NT2/D1 (cell line): Measurements from ENCODE around the gene RENBP.

Experiments
- DNase-seq: peaks from one replicate; pipeline ENCODE4 v3.0.0-alpha.2; 2011; ENCODE audit warnings: low read depth, low spot score
- H3K27me3 ChIP-seq: 2 replicates; pipeline ENCODE4 v1.6.0; 2011; ENCODE audit warnings: mild to moderate bottlenecking; ENCODE audit not compliant: insufficient read length, insufficient read depth
- H3K36me3 ChIP-seq: 2 replicates; pipeline ENCODE4 v1.6.1; 2011; ENCODE audit warnings: mild to moderate bottlenecking, low read length, mixed read lengths; ENCODE audit not compliant: insufficient read depth, insufficient read length
- H3K4me1 ChIP-seq: 2 replicates; pipeline ENCODE4 v1.5.1; 2011; ENCODE audit not compliant: insufficient read depth, insufficient read length
- H3K4me3 ChIP-seq: 2 replicates; pipeline ENCODE4 v1.5.1; 2011; ENCODE audit warnings: low read depth; ENCODE audit not compliant: insufficient read length
- H3K9ac ChIP-seq: 2 replicates; pipeline ENCODE4 v1.6.0; 2011; ENCODE audit warnings: low read depth; ENCODE audit not compliant: insufficient read length
- H3K9me3 ChIP-seq: 2 replicates; pipeline ENCODE4 v1.5.1; 2011; ENCODE audit warnings: mild to moderate bottlenecking, low read length; ENCODE audit not compliant: insufficient read depth
- SUZ12 ChIP-seq: IDR thresholded peaks from 2 replicates; pipeline ENCODE4 v1.6.1; 2011; ENCODE audit not compliant: insufficient read length, insufficient read depth; ENCODE audit errors: extremely low read depth
- YY1 ChIP-seq: IDR thresholded peaks from 2 replicates; pipeline ENCODE4 v1.6.1; 2011; ENCODE audit not compliant: insufficient read length, insufficient read depth
- ZNF274 ChIP-seq: IDR thresholded peaks from 2 replicates; pipeline ENCODE4 v1.6.1; 2011; ENCODE audit warnings: mild to moderate bottlenecking, low read depth, low read length

Gene RENBP

GRCh38 chrX:153964105-153964504 lies 19.7 kb upstream of the RENBP start:
- no peak for DNase-seq
- H3K4me3 ChIP-seq = no peak overlapping the region
- H3K36me3 ChIP-seq = peaks cover 74% of the 10 kb centered on the region
- TF ChIP-seq YY1 (no peak), ZNF274 (no peak), SUZ12 (no peak)
- peaks cover 3% of the 10 kb centered on the region for H3K4me1 ChIP-seq
- H3K27me3 ChIP-seq = no peaks in the 10 kb centered on the region
- no peak overlapping the region for H3K9ac ChIP-seq
- H3K9me3 ChIP-seq = no peaks in the 10 kb centered on the region

GRCh38 chrX:153963546-153963945 lies 19.1 kb upstream of the RENBP start:
- no peak for TF ChIP-seq ZNF274
- no peak for TF ChIP-seq YY1
- TF ChIP-seq SUZ12 = no peak
- no peak overlapping the region for H3K9ac ChIP-seq
- peaks cover 74% of the 10 kb centered on the region for H3K36me3 ChIP-seq
- no peaks in the 10 kb centered on the region for H3K27me3 ChIP-seq
- H3K4me1 ChIP-seq = peaks cover 3% of the 10 kb centered on the region
- H3K4me3 ChIP-seq = no peak overlapping the region
- H3K9me3 ChIP-seq = no peaks in the 10 kb centered on the region
- no peak for DNase-seq

DNA sequence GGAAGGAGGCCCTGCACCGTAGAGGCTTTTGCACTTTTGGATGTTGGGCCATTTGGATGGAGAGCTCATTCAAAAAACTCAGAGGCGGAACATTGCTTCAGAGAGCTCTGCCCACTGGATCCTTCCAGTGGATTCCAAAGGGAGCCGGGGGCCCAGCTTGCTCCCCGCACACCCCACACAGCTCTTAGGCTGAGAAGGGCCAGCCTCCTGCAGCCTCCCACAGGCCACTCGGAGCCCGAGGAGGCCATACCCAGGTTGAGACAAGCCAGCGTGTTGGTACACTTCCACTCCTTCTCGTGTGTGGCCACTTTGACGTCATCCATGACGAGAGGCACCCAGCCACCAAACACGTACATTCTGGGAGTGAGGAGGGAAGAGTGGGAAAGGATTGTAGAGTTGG lies 16.8 kb upstream of the RENBP start:
- Histone ChIP-seq H3K4me3 (no peak overlapping the region), H3K27me3 (no peaks in the 10 kb centered on the region), H3K36me3 (peaks cover 83% of the 10 kb centered on the region), H3K9ac (no peak overlapping the region), H3K9me3 (no peaks in the 10 kb centered on the region), H3K4me1 (no peaks in the 10 kb centered on the region)
- TF ChIP-seq ZNF274 (no peak), SUZ12 (no peak), YY1 (no peak)
- DNase-seq = no peak

DNA sequence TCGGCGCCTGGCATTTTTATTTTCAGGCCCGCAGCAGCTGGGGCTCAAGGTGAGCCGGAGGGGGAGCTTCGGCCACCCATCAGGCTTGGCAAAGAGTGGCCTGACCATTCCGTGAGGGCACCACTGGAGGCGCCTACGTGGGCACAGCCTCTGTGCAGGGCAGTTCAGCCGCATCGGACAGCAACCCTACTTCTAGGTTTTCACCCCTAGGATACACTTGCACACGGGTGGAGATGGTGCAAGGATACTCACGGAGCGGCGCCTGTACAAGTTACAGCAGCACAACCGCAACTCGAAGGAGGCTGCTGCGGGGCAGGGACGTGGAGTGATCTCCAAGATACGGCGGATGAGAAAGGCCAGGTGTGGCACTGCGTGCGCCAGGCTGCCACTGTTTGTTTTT lies 16.3 kb upstream of the RENBP start:
- DNase-seq = no peak
- H3K4me1 ChIP-seq = no peaks in the 10 kb centered on the region
- no peak overlapping the region for H3K9ac ChIP-seq
- no peak overlapping the region for H3K4me3 ChIP-seq
- no peak for TF ChIP-seq ZNF274
- no peak for TF ChIP-seq SUZ12
- TF ChIP-seq YY1 = no peak
- H3K36me3 ChIP-seq = peaks cover 88% of the 10 kb centered on the region
- H3K9me3 ChIP-seq = no peaks in the 10 kb centered on the region
- H3K27me3 ChIP-seq = no peaks in the 10 kb centered on the region

GRCh38 chrX:153960077-153960476 lies 15.6 kb upstream of the RENBP start:
- Histone ChIP-seq H3K36me3 (peaks cover 92% of the 10 kb centered on the region), H3K27me3 (no peaks in the 10 kb centered on the region), H3K4me3 (no peak overlapping the region), H3K9ac (no peak overlapping the region), H3K9me3 (no peaks in the 10 kb centered on the region), H3K4me1 (no peaks in the 10 kb centered on the region)
- DNase-seq = no peak
- TF ChIP-seq ZNF274 (no peak), SUZ12 (no peak), YY1 (no peak)

DNA sequence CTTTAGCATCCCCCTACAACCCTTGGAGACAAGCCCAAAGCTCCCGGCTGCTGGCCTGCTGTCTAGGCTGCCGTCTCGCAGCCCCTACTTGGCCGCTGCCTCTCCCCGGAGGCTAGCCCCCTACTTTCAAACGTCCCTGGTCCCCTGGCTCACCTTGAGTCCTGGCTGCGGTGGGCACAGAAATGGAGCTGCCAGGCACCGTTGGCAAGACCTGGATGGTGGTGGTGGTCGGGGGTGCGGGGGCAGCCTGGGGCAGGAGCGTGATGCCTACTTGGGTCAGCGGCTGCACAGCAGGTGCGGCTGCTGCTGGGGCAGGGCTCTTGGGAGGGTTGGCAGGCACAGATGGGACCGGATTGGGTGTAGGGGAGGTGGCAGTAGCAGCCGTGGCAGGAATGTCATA lies 15.2 kb upstream of the RENBP start:
- peaks cover 92% of the 10 kb centered on the region for H3K36me3 ChIP-seq
- H3K9ac ChIP-seq = no peak overlapping the region
- TF ChIP-seq YY1 (no peak), SUZ12 (no peak), ZNF274 (no peak)
- H3K27me3 ChIP-seq = no peaks in the 10 kb centered on the region
- no peaks in the 10 kb centered on the region for H3K4me1 ChIP-seq
- no peak overlapping the region for H3K4me3 ChIP-seq
- no peaks in the 10 kb centered on the region for H3K9me3 ChIP-seq
- DNase-seq = no peak

GRCh38 chrX:153958605-153959004 lies 14.2 kb upstream of the RENBP start:
- no peak overlapping the region for H3K4me3 ChIP-seq
- DNase-seq = no peak
- TF ChIP-seq YY1 (no peak), ZNF274 (no peak), SUZ12 (no peak)
- no peaks in the 10 kb centered on the region for H3K9me3 ChIP-seq
- no peak overlapping the region for H3K9ac ChIP-seq
- peaks cover 92% of the 10 kb centered on the region for H3K36me3 ChIP-seq
- H3K4me1 ChIP-seq = no peaks in the 10 kb centered on the region
- no peaks in the 10 kb centered on the region for H3K27me3 ChIP-seq

GRCh38 chrX:153957224-153957623 lies 12.8 kb upstream of the RENBP start:
- Histone ChIP-seq H3K4me3 (no peak overlapping the region), H3K9me3 (no peaks in the 10 kb centered on the region), H3K4me1 (no peaks in the 10 kb centered on the region), H3K27me3 (no peaks in the 10 kb centered on the region), H3K36me3 (peaks cover 92% of the 10 kb centered on the region), H3K9ac (no peak overlapping the region)
- no peak for DNase-seq
- TF ChIP-seq YY1 = no peak
